A673 (cell line): ENCODE data around the gene SUGP2.

Experiments used
- EZH2 ChIP-seq: fragments of 200-600 bp; sonication (generic); IDR thresholded peaks from 2 replicates; pipeline ENCODE4 v1.6.1; 2017; ENCODE audit warnings: borderline replicate concordance, low read depth, mild to moderate bottlenecking, mixed read lengths, antibody characterized with exemption, low read length; ENCODE audit not compliant: poor library complexity, severe bottlenecking
- TF ChIP-seq, protein P1 (sequence below): fragments of 300-800, 200-600 bp; sonication (generic); conservative IDR thresholded peaks from 2 replicates; pipeline ENCODE4 v1.5.1; 2017; ENCODE audit warnings: low read depth, mild to moderate bottlenecking, antibody characterized with exemption, low read length, moderate library complexity, mixed read lengths

- TF ChIP-seq, protein P1, sequence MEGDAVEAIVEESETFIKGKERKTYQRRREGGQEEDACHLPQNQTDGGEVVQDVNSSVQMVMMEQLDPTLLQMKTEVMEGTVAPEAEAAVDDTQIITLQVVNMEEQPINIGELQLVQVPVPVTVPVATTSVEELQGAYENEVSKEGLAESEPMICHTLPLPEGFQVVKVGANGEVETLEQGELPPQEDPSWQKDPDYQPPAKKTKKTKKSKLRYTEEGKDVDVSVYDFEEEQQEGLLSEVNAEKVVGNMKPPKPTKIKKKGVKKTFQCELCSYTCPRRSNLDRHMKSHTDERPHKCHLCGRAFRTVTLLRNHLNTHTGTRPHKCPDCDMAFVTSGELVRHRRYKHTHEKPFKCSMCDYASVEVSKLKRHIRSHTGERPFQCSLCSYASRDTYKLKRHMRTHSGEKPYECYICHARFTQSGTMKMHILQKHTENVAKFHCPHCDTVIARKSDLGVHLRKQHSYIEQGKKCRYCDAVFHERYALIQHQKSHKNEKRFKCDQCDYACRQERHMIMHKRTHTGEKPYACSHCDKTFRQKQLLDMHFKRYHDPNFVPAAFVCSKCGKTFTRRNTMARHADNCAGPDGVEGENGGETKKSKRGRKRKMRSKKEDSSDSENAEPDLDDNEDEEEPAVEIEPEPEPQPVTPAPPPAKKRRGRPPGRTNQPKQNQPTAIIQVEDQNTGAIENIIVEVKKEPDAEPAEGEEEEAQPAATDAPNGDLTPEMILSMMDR = no peak
- TF ChIP-seq EZH2 = no peak
Observed at GRCh38 chr19:19031891-19032290, 1.4 kb downstream of the SUGP2 start.
